HEK293T (cell line): Measurements from ENCODE around the gene SLC5A8.

Experiments used
- CTCF ChIA-PET: fragments of 350-600 bp; formaldehyde crosslinking; extraction: SDS; loops from one replicate; lab custom pipeline; 2021; ENCODE audit warnings: antibody characterized with exemption, inconsistent platforms; lab: Yijun Ruan, JAX
- POLR2A ChIA-PET: fragments of 350-600 bp; formaldehyde crosslinking; extraction: SDS; loops from one replicate; lab custom pipeline; 2020; ENCODE audit warnings: antibody characterized with exemption, inconsistent platforms; lab: Yijun Ruan, JAX
- DNase-seq: peaks from one replicate; pipeline ENCODE4 v3.0.0; 2012; ENCODE audit warnings: mixed read lengths; ENCODE audit errors: extremely low spot score
- ARNT ChIP-seq: fragments of 450-650 bp; IDR thresholded peaks from 2 replicates; pipeline ENCODE4 v1.6.1; 2017; ENCODE audit warnings: mild to moderate bottlenecking
- BHLHE40 ChIP-seq: fragments of 450-650 bp; IDR thresholded peaks from 2 replicates; pipeline ENCODE4 v1.6.1; 2016; ENCODE audit warnings: mild to moderate bottlenecking, moderate library complexity, borderline replicate concordance
- CTBP1 ChIP-seq: fragments of 450-650 bp; IDR thresholded peaks from 2 replicates; pipeline ENCODE4 v1.6.1; 2016; ENCODE audit warnings: borderline replicate concordance
- ELF4 ChIP-seq: fragments of 450-650 bp; IDR thresholded peaks from 2 replicates; pipeline ENCODE4 v1.6.1; 2017; ENCODE audit warnings: antibody characterized with exemption
- FOXA1 ChIP-seq: fragments of 450-650 bp; IDR thresholded peaks from 2 replicates; pipeline ENCODE4 v1.6.1; 2016; ENCODE audit warnings: mild to moderate bottlenecking
- FOXK2 ChIP-seq: fragments of 450-650 bp; IDR thresholded peaks from 2 replicates; pipeline ENCODE4 v1.6.1; 2016; ENCODE audit warnings: mild to moderate bottlenecking
- FOXM1 ChIP-seq: fragments of 450-650 bp; IDR thresholded peaks from 2 replicates; pipeline ENCODE4 v1.6.1; 2017; ENCODE audit warnings: mild to moderate bottlenecking, borderline replicate concordance
- HDGF ChIP-seq: fragments of 450-650 bp; IDR thresholded peaks from 2 replicates; pipeline ENCODE4 v1.6.1; 2017; ENCODE audit warnings: antibody characterized with exemption, borderline replicate concordance
- L3MBTL2 ChIP-seq: fragments of 450-650 bp; conservative IDR thresholded peaks from 2 replicates; pipeline ENCODE4 v1.6.1; 2016; ENCODE audit warnings: mild to moderate bottlenecking
- LEF1 ChIP-seq: fragments of 450-650 bp; IDR thresholded peaks from 2 replicates; pipeline ENCODE4 v1.6.1; 2017; ENCODE audit warnings: mild to moderate bottlenecking, borderline replicate concordance
- NFRKB ChIP-seq: fragments of 450-650 bp; IDR thresholded peaks from 2 replicates; pipeline ENCODE4 v1.6.1; 2016; ENCODE audit warnings: mild to moderate bottlenecking, moderate library complexity
- SP1 ChIP-seq: fragments of 450-650 bp; IDR thresholded peaks from 2 replicates; pipeline ENCODE4 v1.6.1; 2017
- SUZ12 ChIP-seq: fragments of 450-650 bp; IDR thresholded peaks from 2 replicates; pipeline ENCODE4 v1.6.1; 2016; ENCODE audit warnings: mild to moderate bottlenecking
- TARDBP ChIP-seq: fragments of 450-650 bp; IDR thresholded peaks from 2 replicates; pipeline ENCODE4 v1.6.1; 2016
- ZNF384 ChIP-seq: fragments of 450-650 bp; IDR thresholded peaks from 2 replicates; pipeline ENCODE4 v1.6.1; 2016
- TF ChIP-seq, protein P1 (sequence below): fragments of 450-650 bp; IDR thresholded peaks from 2 replicates; pipeline ENCODE4 v1.6.1; 2016

SLC5A8 gene

GRCh38 chr12:101209319-101210302, at the start of gene SLC5A8:
SLC5A8 (minus strand) TSS chr12:101210238; CDS start chr12:101209848, 390 bp downstream.
- TF ChIP-seq HDGF (no peak), FOXK2 (no peak)
- ChIA-PET CTCF (no interaction called here), POLR2A (no interaction called here)
- DNase-seq = no peak

DNA sequence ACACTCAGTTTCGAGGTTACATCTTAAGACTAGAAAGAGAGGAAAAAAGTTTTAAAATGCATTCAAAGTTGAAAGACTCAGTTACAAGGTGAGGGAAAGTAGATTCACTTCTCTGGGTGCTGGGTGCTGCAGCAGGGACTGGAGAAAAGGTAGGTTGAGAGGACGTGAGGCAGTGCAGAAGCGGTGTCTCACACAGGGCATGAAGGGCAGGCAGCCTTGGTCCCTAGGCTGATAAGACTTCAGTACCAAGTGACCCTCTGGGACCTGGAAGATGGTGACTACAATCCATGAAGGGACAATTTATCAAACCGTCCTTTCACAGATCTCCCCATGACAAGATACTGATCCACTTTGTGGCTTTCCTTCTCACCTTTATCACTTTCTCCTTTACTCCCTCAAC, 47.3 kb upstream of the SLC5A8 start:
- no peak for DNase-seq
- TF ChIP-seq L3MBTL2 = no peak
- ChIA-PET POLR2A (no interaction called here), CTCF (no interaction called here)

DNA sequence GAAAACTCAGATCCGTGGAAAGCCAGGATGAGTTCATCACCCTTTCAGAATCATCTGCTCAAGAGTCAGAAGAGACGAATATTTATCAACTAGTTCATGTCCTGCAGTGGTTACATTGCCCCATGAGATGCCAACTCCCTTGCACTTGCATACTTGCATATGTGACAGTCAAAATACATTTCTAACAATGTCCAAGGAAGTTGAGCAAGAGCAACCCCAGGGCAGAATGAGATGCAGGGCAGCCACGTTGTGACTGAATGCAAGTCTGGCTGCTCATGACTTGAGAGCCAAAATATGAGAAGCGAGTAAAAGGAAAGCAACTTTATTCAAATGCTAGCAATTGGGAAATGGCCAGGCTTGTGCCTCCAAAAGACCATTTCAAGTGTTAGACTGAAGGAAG, 46.2 kb upstream of the SLC5A8 start:
- CTCF ChIA-PET = no interaction called here
- POLR2A ChIA-PET = no interaction called here
- no peak for TF ChIP-seq L3MBTL2
- TF ChIP-seq LEF1 = no peak
- TF ChIP-seq CTBP1 = no peak
- no peak for TF ChIP-seq FOXM1
- TF ChIP-seq NFRKB = no peak
- no peak for TF ChIP-seq ELF4
- no peak for DNase-seq

- CTCF ChIA-PET = no interaction called here
- POLR2A ChIA-PET = no interaction called here
- TF ChIP-seq HDGF = no peak
- DNase-seq = no peak
Observed at GRCh38 chr12:101243616-101244015, 33.6 kb upstream of the SLC5A8 start.

GRCh38 chr12:101243074-101243473, 33.0 kb upstream of the SLC5A8 start:
- DNase-seq = no peak
- ChIA-PET CTCF (no interaction called here), POLR2A (no interaction called here)
- TF ChIP-seq CTBP1 = no peak
- no peak for TF ChIP-seq BHLHE40
- TF ChIP-seq L3MBTL2 = no peak
- TF ChIP-seq FOXA1 = no peak
- no peak for TF ChIP-seq SUZ12
- no peak for TF ChIP-seq TARDBP
- no peak for TF ChIP-seq ZNF384
- no peak for TF ChIP-seq ELF4
- TF ChIP-seq FOXK2 = no peak
- TF ChIP-seq NFRKB = no peak
- TF ChIP-seq LEF1 = no peak
- TF ChIP-seq FOXM1 = no peak
- no peak for TF ChIP-seq ARNT
- TF ChIP-seq, protein P1, sequence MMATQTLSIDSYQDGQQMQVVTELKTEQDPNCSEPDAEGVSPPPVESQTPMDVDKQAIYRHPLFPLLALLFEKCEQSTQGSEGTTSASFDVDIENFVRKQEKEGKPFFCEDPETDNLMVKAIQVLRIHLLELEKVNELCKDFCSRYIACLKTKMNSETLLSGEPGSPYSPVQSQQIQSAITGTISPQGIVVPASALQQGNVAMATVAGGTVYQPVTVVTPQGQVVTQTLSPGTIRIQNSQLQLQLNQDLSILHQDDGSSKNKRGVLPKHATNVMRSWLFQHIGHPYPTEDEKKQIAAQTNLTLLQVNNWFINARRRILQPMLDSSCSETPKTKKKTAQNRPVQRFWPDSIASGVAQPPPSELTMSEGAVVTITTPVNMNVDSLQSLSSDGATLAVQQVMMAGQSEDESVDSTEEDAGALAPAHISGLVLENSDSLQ = no peak
- TF ChIP-seq SP1 = no peak
- TF ChIP-seq HDGF = no peak

DNA sequence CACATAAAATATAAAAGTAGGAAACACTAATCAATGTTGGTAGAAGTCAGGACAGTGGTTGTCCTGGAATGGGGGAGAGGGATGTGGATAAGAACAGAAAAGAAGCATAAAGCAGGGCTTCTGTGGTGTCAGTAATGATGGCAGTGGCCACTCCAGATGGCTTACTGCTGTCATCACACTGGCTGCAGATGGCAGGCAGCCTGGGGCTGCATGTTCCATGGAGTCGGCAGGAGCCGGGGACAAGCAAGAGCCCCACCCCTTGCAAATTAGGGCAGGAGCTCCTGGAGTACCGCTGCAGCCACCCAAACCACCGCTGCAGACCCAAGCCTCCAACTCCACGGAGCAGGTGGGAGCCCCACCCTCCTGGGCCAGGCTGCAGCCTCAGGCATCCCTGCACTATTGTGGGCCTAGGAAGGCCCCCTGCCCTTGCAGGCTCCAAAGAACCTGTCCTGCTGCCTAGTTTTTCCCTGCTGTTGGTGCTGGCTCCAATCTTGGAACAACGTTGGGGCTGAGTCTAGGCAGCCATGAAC, 28.8 kb upstream of the SLC5A8 start:
- POLR2A ChIA-PET = no interaction called here
- CTCF ChIA-PET = no interaction called here
- no peak for TF ChIP-seq SP1
- no peak for TF ChIP-seq FOXM1
- TF ChIP-seq, protein P1 = no peak
- no peak for TF ChIP-seq NFRKB
- TF ChIP-seq ELF4 = no peak
- TF ChIP-seq HDGF = no peak
- TF ChIP-seq CTBP1 = no peak
- no peak for TF ChIP-seq BHLHE40
- TF ChIP-seq L3MBTL2 = no peak
- TF ChIP-seq FOXA1 = no peak
- no peak for TF ChIP-seq LEF1
- TF ChIP-seq SUZ12 = no peak
- no peak for TF ChIP-seq FOXK2
- no peak for TF ChIP-seq ARNT
- TF ChIP-seq TARDBP = no peak
- TF ChIP-seq ZNF384 = no peak
- DNase-seq = no peak

GRCh38 chr12:101238306-101238705, 28.3 kb upstream of the SLC5A8 start:
- TF ChIP-seq CTBP1 (no peak), BHLHE40 (no peak), ZNF384 (no peak), FOXK2 (no peak)
- TF ChIP-seq, protein P1 = no peak
- ChIA-PET CTCF (no interaction called here), POLR2A (no interaction called here)
- DNase-seq = no peak
